Measurements from ENCODE around the gene JAKMIP2.
"Not testable (repeated sequence)": the region's sequence is repeated elsewhere in the genome, so short reads cannot be mapped to it uniquely, and the experiment has no call there.

- TF ChIP-seq CTCF (IDR thresholded peaks at IDR 0.05; ENCODE audit: low read depth, low read length, poor library complexity, severe bottlenecking); EZH2phosphoT487 (IDR thresholded peaks at IDR 0.05; ENCODE audit: borderline replicate concordance, low read length): not testable (repeated sequence)
Observed at GRCh38 chr5:147803161-147803560, 20.6 kb upstream of the JAKMIP2 start.

Data from DOHH2 (cell line).